IMR-90 (cell line): ENCODE data around the gene PKP3. TPM values are rescaled to one million over a fixed set of nuclear protein-coding genes. Genes with fewer than 3 reads are reported as not detected.

Experiments used
- CEBPB ChIP-seq: IDR thresholded peaks from 2 replicates; pipeline ENCODE4 v1.6.1; 2012; ENCODE audit warnings: low read depth, low read length, improper control_type of control experiment
- FOS ChIP-seq: fragments of 150-350 bp; IDR thresholded peaks from 2 replicates; pipeline ENCODE4 v1.6.1; 2016; ENCODE audit warnings: low read depth, low read length
- RCOR1 ChIP-seq: IDR thresholded peaks from 2 replicates; pipeline ENCODE4 v1.6.1; 2012; ENCODE audit warnings: mild to moderate bottlenecking, low read length, improper control_type of control experiment; ENCODE audit not compliant: insufficient replicate concordance
- USF2 ChIP-seq: fragments of 150-350 bp; IDR thresholded peaks from 2 replicates; pipeline ENCODE4 v1.6.1; 2017; ENCODE audit warnings: mild to moderate bottlenecking, antibody characterized with exemption, low read length, low read depth
- polyA plus RNA-seq, 3 experiments: library from polyadenylated mRNA; depleted of rRNA; stranded (reverse); fragments of >200 nt; gene quantifications; 2 replicates each; pipeline ENCODE4 v1.2.3, GENCODE V29; 2012; ENCODE audit warnings: low replicate concordance in 1 of 3
- total RNA-seq: library from RNA; depleted of rRNA; stranded (reverse); fragments of >200 nt; gene quantifications from 2 replicates; pipeline ENCODE4 v1.2.3, GENCODE V29; 2012

The PKP3 gene
- total and polyA plus RNA-seq, 2 of the 4 experiments (the other 2 are of a cell fraction): 1.5 to 2.2 TPM

GRCh38 chr11:416757-417621 lies 23.0 kb downstream of the PKP3 start (continued):
- TF ChIP-seq FOS: no peak
- TF ChIP-seq CEBPB: no peak
- no peak for TF ChIP-seq RCOR1
- TF ChIP-seq USF2: no peak
